Chondrocyte (in vitro differentiated cells): ENCODE data around the gene CEACAM7. TPM values are rescaled to one million over a fixed set of nuclear protein-coding genes. Genes with fewer than 3 reads are reported as not detected.

Experiments used
- DNase-seq: peaks from one replicate; pipeline ENCODE4 v3.0.0; 2021; ENCODE audit warnings: mixed read lengths, low spot score
- H3K27ac Mint-ChIP-seq: one replicate; pipeline ENCODE4 v1.8.0; 2021; ENCODE audit warnings: mild to moderate bottlenecking, moderate library complexity, mixed read lengths; ENCODE audit not compliant: unreplicated experiment
- H3K27me3 Mint-ChIP-seq: 2 replicates; pipeline ENCODE4 v1.8.0; 2021; ENCODE audit warnings: low read depth, mixed read lengths
- H3K36me3 Mint-ChIP-seq: 2 replicates; pipeline ENCODE4 v1.8.0; 2021; ENCODE audit warnings: low read depth, mixed read lengths
- H3K4me1 Mint-ChIP-seq: 2 replicates; pipeline ENCODE4 v1.8.0; 2021; ENCODE audit warnings: low read depth, mild to moderate bottlenecking, mixed read lengths
- H3K4me3 Mint-ChIP-seq: one replicate; pipeline ENCODE4 v1.8.0; 2021; ENCODE audit warnings: mild to moderate bottlenecking, moderate library complexity, mixed read lengths; ENCODE audit not compliant: unreplicated experiment
- H3K9me3 Mint-ChIP-seq: 2 replicates; pipeline ENCODE4 v1.8.0; 2021; ENCODE audit warnings: low read depth, mixed read lengths
- total RNA-seq: library from RNA; stranded (reverse); gene quantifications from 3 replicates; pipeline ENCODE4 v1.2.1, GENCODE V29; 2021
- TF ChIP-seq, protein P1 (sequence below): fragments of 200-600 bp; sonication (generic); IDR thresholded peaks from 2 replicates; pipeline ENCODE4 v1.5.0; 2021; ENCODE audit warnings: antibody characterized with exemption, mild to moderate bottlenecking, moderate library complexity

Gene CEACAM7
- total RNA-seq, 1 donor from 2014 or later: not detected

DNA sequence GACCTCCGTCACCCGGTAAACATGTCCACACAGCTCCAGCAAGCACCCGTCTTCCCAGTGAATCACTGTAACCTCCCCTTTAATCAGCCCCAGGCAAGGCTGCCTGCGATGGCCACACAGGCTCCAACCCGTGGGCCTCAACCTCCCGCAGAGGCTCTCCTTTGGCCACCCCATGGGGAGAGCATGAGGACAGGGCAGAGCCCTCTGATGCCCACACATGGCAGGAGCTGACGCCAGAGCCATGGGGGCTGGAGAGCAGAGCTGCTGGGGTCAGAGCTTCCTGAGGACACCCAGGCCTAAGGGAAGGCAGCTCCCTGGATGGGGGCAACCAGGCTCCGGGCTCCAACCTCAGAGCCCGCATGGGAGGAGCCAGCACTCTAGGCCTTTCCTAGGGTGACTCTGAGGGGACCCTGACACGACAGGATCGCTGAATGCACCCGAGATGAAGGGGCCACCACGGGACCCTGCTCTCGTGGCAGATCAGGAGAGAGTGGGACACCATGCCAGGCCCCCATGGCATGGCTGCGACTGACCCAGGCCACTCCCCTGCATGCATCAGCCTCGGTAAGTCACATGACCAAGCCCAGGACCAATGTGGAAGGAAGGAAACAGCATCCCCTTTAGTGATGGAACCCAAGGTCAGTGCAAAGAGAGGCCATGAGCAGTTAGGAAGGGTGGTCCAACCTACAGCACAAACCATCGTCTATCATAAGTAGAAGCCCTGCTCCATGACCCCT, 11.3 kb upstream of the CEACAM7 start:
- no peaks in the 10 kb centered on the region for H3K9me3 Mint-ChIP-seq
- no peak overlapping the region for H3K4me3 Mint-ChIP-seq
- no peak for DNase-seq
- TF ChIP-seq, protein P1, sequence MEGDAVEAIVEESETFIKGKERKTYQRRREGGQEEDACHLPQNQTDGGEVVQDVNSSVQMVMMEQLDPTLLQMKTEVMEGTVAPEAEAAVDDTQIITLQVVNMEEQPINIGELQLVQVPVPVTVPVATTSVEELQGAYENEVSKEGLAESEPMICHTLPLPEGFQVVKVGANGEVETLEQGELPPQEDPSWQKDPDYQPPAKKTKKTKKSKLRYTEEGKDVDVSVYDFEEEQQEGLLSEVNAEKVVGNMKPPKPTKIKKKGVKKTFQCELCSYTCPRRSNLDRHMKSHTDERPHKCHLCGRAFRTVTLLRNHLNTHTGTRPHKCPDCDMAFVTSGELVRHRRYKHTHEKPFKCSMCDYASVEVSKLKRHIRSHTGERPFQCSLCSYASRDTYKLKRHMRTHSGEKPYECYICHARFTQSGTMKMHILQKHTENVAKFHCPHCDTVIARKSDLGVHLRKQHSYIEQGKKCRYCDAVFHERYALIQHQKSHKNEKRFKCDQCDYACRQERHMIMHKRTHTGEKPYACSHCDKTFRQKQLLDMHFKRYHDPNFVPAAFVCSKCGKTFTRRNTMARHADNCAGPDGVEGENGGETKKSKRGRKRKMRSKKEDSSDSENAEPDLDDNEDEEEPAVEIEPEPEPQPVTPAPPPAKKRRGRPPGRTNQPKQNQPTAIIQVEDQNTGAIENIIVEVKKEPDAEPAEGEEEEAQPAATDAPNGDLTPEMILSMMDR: no peak
- H3K27ac Mint-ChIP-seq: no peak overlapping the region
- peaks cover 2% of the 10 kb centered on the region for H3K27me3 Mint-ChIP-seq
- H3K36me3 Mint-ChIP-seq: no peaks in the 10 kb centered on the region
- H3K4me1 Mint-ChIP-seq: no peaks in the 10 kb centered on the region

GRCh38 chr19:41698746-41699230, 10.7 kb upstream of the CEACAM7 start:
- H3K9me3 Mint-ChIP-seq: no peaks in the 10 kb centered on the region
- H3K4me3 Mint-ChIP-seq: no peak overlapping the region
- no peaks in the 10 kb centered on the region for H3K4me1 Mint-ChIP-seq
- DNase-seq: no peak
- H3K27ac Mint-ChIP-seq: no peak overlapping the region
- TF ChIP-seq, protein P1: no peak
- H3K27me3 Mint-ChIP-seq: peaks cover 2% of the 10 kb centered on the region
- no peaks in the 10 kb centered on the region for H3K36me3 Mint-ChIP-seq

- peaks cover 11% of the 10 kb centered on the region for H3K9me3 Mint-ChIP-seq
- no peak overlapping the region for H3K4me3 Mint-ChIP-seq
- peaks cover 2% of the 10 kb centered on the region for H3K27me3 Mint-ChIP-seq
- DNase-seq: no peak
- TF ChIP-seq, protein P1: no peak
- no peak overlapping the region for H3K27ac Mint-ChIP-seq
- H3K36me3 Mint-ChIP-seq: no peaks in the 10 kb centered on the region
- H3K4me1 Mint-ChIP-seq: no peaks in the 10 kb centered on the region
Observed at GRCh38 chr19:41697198-41697855, 9.3 kb upstream of the CEACAM7 start.

DNA sequence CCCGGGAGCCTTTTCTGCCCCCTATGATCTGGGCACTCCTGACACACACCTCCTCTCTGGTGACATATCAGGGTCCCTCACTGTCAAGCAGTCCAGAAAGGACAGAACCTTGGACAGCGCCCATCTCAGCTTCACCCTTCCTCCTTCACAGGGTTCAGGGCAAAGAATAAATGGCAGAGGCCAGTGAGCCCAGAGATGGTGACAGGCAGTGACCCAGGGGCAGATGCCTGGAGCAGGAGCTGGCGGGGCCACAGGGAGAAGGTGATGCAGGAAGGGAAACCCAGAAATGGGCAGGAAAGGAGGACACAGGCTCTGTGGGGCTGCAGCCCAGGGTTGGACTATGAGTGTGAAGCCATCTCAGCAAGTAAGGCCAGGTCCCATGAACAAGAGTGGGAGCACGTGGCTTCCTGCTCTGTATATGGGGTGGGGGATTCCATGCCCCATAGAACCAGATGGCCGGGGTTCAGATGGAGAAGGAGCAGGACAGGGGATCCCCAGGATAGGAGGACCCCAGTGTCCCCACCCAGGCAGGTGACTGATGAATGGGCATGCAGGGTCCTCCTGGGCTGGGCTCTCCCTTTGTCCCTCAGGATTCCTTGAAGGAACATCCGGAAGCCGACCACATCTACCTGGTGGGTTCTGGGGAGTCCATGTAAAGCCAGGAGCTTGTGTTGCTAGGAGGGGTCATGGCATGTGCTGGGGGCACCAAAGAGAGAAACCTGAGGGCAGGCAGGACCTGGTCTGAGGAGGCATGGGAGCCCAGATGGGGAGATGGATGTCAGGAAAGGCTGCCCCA, 8.5 kb upstream of the CEACAM7 start:
- H3K4me3 Mint-ChIP-seq: no peak overlapping the region
- H3K36me3 Mint-ChIP-seq: no peaks in the 10 kb centered on the region
- peaks cover 2% of the 10 kb centered on the region for H3K27me3 Mint-ChIP-seq
- H3K27ac Mint-ChIP-seq: no peak overlapping the region
- TF ChIP-seq, protein P1: no peak
- DNase-seq: no peak
- no peaks in the 10 kb centered on the region for H3K4me1 Mint-ChIP-seq
- peaks cover 18% of the 10 kb centered on the region for H3K9me3 Mint-ChIP-seq

DNA sequence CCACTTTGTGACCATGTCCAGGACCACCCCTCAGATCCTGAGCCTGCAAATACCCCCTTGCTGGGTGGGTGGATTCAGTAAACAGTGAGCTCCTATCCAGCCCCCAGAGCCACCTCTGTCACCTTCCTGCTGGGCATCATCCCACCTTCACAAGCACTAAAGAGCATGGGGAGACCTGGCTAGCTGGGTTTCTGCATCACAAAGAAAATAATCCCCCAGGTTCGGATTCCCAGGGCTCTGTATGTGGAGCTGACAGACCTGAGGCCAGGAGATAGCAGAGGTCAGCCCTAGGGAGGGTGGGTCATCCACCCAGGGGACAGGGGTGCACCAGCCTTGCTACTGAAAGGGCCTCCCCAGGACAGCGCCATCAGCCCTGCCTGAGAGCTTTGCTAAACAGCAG, 7.7 kb upstream of the CEACAM7 start:
- Mint-ChIP-seq H3K4me3 (no peak overlapping the region), H3K4me1 (no peaks in the 10 kb centered on the region), H3K9me3 (peaks cover 18% of the 10 kb centered on the region), H3K27me3 (peaks cover 2% of the 10 kb centered on the region), H3K36me3 (no peaks in the 10 kb centered on the region), H3K27ac (no peak overlapping the region)
- DNase-seq: no peak
- TF ChIP-seq, protein P1: no peak
